Activated B cell treated with CpG ODN at 0.5 μM for 24 hours (primary cell): ENCODE data around the gene SCAMP5. TPM values are rescaled to one million over a fixed set of nuclear protein-coding genes. Genes with fewer than 3 reads are reported as not detected.

Experiments used
- ATAC-seq: fragments of 200-7000 bp; cut with Tn5 transposase; one replicate; pipeline ENCODE4 v1.10.0; 2021; ENCODE audit warnings: low read depth, mild to moderate bottlenecking, moderate library complexity
- CTCF ChIA-PET: fragments of 350-600 bp; sonication (Branson Sonifier 250); formaldehyde crosslinking; loops from one replicate; lab custom pipeline; 2021; ENCODE audit warnings: antibody characterized with exemption; lab: Charles Lee
- POLR2A ChIA-PET: fragments of 350-600 bp; sonication (Branson Sonifier 250); formaldehyde crosslinking; loops from one replicate; lab custom pipeline; 2021; ENCODE audit warnings: antibody characterized with exemption; lab: Charles Lee
- DNase-seq: peaks from one replicate; pipeline ENCODE4 v3.0.0; 2022
- H3K27ac Mint-ChIP-seq: one replicate; pipeline ENCODE4 v1.8.0; 2020; ENCODE audit warnings: mixed read lengths
- H3K27me3 Mint-ChIP-seq: one replicate; pipeline ENCODE4 v1.8.0; 2021; ENCODE audit warnings: mixed read lengths
- H3K36me3 Mint-ChIP-seq: one replicate; pipeline ENCODE4 v1.8.0; 2021; ENCODE audit warnings: low read depth, mixed read lengths
- H3K4me1 Mint-ChIP-seq: one replicate; pipeline ENCODE4 v1.8.0; 2021; ENCODE audit warnings: mixed read lengths
- H3K4me3 Mint-ChIP-seq: one replicate; pipeline ENCODE4 v1.8.0; 2020; ENCODE audit warnings: mild to moderate bottlenecking, mixed read lengths
- H3K9me3 Mint-ChIP-seq: one replicate; pipeline ENCODE4 v1.8.0; 2020; ENCODE audit warnings: mixed read lengths
- intact Hi-C: fragments of 100-400 bp; cut with micrococcal nuclease; formaldehyde crosslinking; loops from one replicate; pipeline ENCODE4 v1.15.1; 2024
- total RNA-seq: library from RNA; stranded (reverse); gene quantifications from 2 replicates; pipeline ENCODE4 v1.2.3, GENCODE V29; 2022
- TF ChIP-seq, protein P1 (sequence below): fragments of 200-600 bp; IDR thresholded peaks from one replicate; pipeline ENCODE4 v1.8.0; 2022; ENCODE audit warnings: antibody characterized with exemption, mild to moderate bottlenecking

Gene SCAMP5
- total RNA-seq, 1 donor from 2014 or later = 0.62 TPM

- Mint-ChIP-seq H3K27me3 (no peaks in the 10 kb centered on the region), H3K27ac (no peak overlapping the region)
Observed at GRCh38 chr15:75027551-75027950, 32.2 kb downstream of the SCAMP5 start.

GRCh38 chr15:75028991-75029377 lies 33.6 kb downstream of the SCAMP5 start:
- H3K4me3 Mint-ChIP-seq = no peak overlapping the region
- H3K9me3 Mint-ChIP-seq = no peaks in the 10 kb centered on the region
- intact Hi-C loops = loop anchor here (1.0 to 10.0 kb wide), 5 partner anchors 14 to 654 kb away; no protein-coding TSS in a partner anchor
- ATAC-seq = no peak
- H3K36me3 Mint-ChIP-seq = peaks cover 2% of the 10 kb centered on the region
- ChIA-PET CTCF (interaction anchor here (0.7 to 4.0 kb wide), 15 partner anchors 9 to 339 kb away, joined by 3 to 62 read pairs (median 4); partner anchors contain the start of genes C15orf39, MAN2C1 and SCAMP5), POLR2A (interaction anchor here (1.1 to 1.6 kb wide), 4 partner anchors 9 to 175 kb away, joined by 3 to 20 read pairs (median 8); partner anchors contain the start of gene C15orf39)
- peaks cover 23% of the 10 kb centered on the region for H3K4me1 Mint-ChIP-seq
- no peak for DNase-seq
- TF ChIP-seq, protein P1, sequence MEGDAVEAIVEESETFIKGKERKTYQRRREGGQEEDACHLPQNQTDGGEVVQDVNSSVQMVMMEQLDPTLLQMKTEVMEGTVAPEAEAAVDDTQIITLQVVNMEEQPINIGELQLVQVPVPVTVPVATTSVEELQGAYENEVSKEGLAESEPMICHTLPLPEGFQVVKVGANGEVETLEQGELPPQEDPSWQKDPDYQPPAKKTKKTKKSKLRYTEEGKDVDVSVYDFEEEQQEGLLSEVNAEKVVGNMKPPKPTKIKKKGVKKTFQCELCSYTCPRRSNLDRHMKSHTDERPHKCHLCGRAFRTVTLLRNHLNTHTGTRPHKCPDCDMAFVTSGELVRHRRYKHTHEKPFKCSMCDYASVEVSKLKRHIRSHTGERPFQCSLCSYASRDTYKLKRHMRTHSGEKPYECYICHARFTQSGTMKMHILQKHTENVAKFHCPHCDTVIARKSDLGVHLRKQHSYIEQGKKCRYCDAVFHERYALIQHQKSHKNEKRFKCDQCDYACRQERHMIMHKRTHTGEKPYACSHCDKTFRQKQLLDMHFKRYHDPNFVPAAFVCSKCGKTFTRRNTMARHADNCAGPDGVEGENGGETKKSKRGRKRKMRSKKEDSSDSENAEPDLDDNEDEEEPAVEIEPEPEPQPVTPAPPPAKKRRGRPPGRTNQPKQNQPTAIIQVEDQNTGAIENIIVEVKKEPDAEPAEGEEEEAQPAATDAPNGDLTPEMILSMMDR = no peak
- no peaks in the 10 kb centered on the region for H3K27me3 Mint-ChIP-seq
- no peak overlapping the region for H3K27ac Mint-ChIP-seq

More at GRCh38 chr15:75027551-75027950, 32.2 kb downstream of the SCAMP5 start:
- no peaks in the 10 kb centered on the region for H3K9me3 Mint-ChIP-seq
- no peak overlapping the region for H3K4me3 Mint-ChIP-seq
- DNase-seq (no peak), ATAC-seq (no peak)
- CTCF ChIA-PET = interaction anchor here (0.8 to 1.2 kb wide), 2 partner anchors 15 to 177 kb away, joined by 3 to 4 read pairs; no protein-coding TSS in a partner anchor
- TF ChIP-seq, protein P1 = no peak
- POLR2A ChIA-PET = no interaction called here
- peaks cover 2% of the 10 kb centered on the region for H3K36me3 Mint-ChIP-seq
- H3K4me1 Mint-ChIP-seq = peaks cover 25% of the 10 kb centered on the region
- intact Hi-C loops = loop anchor here (10.0 kb wide), 2 partner anchors 247 to 277 kb away; no protein-coding TSS in a partner anchor

DNA sequence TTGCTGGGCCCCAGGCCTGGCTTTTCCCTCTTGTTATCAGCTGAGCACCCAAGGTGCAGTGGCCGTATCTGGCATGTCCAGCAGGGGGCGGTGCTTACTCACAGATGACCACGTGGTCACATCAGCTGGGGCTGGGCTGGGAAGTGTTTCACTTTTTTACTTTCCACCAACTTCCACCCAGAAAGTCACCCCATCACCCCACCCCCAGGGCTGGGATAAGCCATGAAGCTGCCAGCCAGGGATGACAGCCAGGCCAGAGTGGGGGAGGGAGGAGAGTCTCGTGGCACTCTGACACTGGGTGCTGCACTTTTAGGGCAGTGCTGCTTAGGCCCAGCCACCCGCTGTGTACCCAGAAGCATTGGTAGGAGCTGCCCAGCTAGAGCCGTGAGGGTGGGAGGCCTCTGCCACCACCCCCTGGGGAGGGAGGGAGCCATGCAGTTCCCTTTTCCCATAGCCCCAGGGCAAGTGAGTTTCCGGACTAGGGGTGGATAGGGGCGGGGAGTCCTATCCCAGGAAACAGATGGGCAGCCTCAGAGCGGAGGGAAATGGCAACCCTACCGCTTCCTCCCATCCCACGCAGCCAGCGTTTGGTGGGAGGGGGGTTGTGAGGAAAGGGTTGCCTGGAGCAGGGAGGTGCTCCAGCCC lies 34.1 kb downstream of the SCAMP5 start:
- ChIA-PET POLR2A (interaction anchor here (1.1 to 1.6 kb wide), 4 partner anchors 9 to 174 kb away, joined by 3 to 20 read pairs (median 8); partner anchors contain the start of gene C15orf39), CTCF (interaction anchor here (0.7 to 4.0 kb wide), 16 partner anchors 8 to 339 kb away, joined by 3 to 62 read pairs (median 4); partner anchors contain the start of genes C15orf39, MAN2C1 and SCAMP5)
- peaks cover 2% of the 10 kb centered on the region for H3K36me3 Mint-ChIP-seq
- no peak overlapping the region for H3K27ac Mint-ChIP-seq
- ATAC-seq (peak; percentile 95), DNase-seq (peak; percentile 82)
- peak overlapping the region; percentile 61 for H3K4me3 Mint-ChIP-seq
- no peaks in the 10 kb centered on the region for H3K27me3 Mint-ChIP-seq
- peaks cover 20% of the 10 kb centered on the region for H3K4me1 Mint-ChIP-seq
- TF ChIP-seq, protein P1 = no peak
- H3K9me3 Mint-ChIP-seq = no peaks in the 10 kb centered on the region
- intact Hi-C loops = loop anchor here (1.0 to 10.0 kb wide), 5 partner anchors 14 to 654 kb away; no protein-coding TSS in a partner anchor

GRCh38 chr15:75030023-75030413 lies 34.7 kb downstream of the SCAMP5 start:
- TF ChIP-seq, protein P1 = no peak
- no peak for DNase-seq
- intact Hi-C loops = no loop called here
- H3K36me3 Mint-ChIP-seq = peaks cover 2% of the 10 kb centered on the region
- H3K4me3 Mint-ChIP-seq = no peak overlapping the region
- CTCF ChIA-PET = interaction anchor here (0.6 to 4.0 kb wide), 7 partner anchors 8 to 192 kb away, joined by 3 to 62 read pairs (median 4); no protein-coding TSS in a partner anchor
- H3K27ac Mint-ChIP-seq = no peak overlapping the region
- no peaks in the 10 kb centered on the region for H3K27me3 Mint-ChIP-seq
- ATAC-seq = no peak
- POLR2A ChIA-PET = interaction anchor here (1.1 to 1.6 kb wide), 4 partner anchors 8 to 174 kb away, joined by 3 to 20 read pairs (median 8); partner anchors contain the start of gene C15orf39
- H3K4me1 Mint-ChIP-seq = peaks cover 20% of the 10 kb centered on the region
- no peaks in the 10 kb centered on the region for H3K9me3 Mint-ChIP-seq

DNA sequence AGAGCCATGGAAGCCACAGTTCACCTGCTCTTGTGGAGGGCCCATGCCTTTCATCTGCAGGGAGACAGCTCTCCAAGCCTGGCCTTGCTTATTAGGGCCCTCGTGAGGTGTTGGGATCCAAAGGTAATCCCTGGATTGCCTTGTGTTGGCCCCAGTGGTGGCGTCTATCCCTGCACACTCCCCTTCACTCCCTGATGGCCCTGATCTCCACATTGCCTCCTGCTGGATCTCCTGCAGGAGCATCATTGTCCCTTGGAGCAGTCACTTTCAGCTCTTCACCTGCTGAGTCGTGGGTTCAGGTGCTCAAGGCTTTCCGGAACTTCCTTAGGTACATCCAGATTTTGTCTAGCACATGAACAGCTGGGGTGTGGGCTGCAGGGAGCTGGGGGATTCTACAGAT lies 35.1 kb downstream of the SCAMP5 start:
- intact Hi-C loops = no loop called here
- Mint-ChIP-seq H3K4me1 (peaks cover 20% of the 10 kb centered on the region), H3K27ac (no peak overlapping the region), H3K4me3 (no peak overlapping the region), H3K9me3 (no peaks in the 10 kb centered on the region), H3K36me3 (peaks cover 2% of the 10 kb centered on the region), H3K27me3 (no peaks in the 10 kb centered on the region)
- ChIA-PET POLR2A (interaction anchor here (0.9 to 2.1 kb wide), 3 partner anchors 170 to 174 kb away, joined by 4 to 9 read pairs (median 6); partner anchors contain the start of gene C15orf39), CTCF (interaction anchor here (0.6 to 4.0 kb wide), 3 partner anchors 12 to 174 kb away, joined by 4 to 62 read pairs (median 28); no protein-coding TSS in a partner anchor)
- DNase-seq = no peak
- TF ChIP-seq, protein P1 = no peak
- ATAC-seq = no peak
